CD8-positive, alpha-beta memory T cell (primary cell): ENCODE results near the gene FSTL4. TPM values are rescaled to one million over a fixed set of nuclear protein-coding genes. Genes with fewer than 3 reads are reported as not detected.

Source experiments
- CTCF ChIA-PET: fragments of 350-600 bp; sonication (Branson Sonifier 250); formaldehyde crosslinking; loops from one replicate; lab custom pipeline; 2021; ENCODE audit warnings: antibody characterized with exemption; lab: Charles Lee
- POLR2A ChIA-PET: fragments of 350-600 bp; sonication (Branson Sonifier 250); formaldehyde crosslinking; loops from one replicate; lab custom pipeline; 2021; ENCODE audit warnings: antibody characterized with exemption; lab: Charles Lee
- DNase-seq, 5 donors: peaks; one replicate each; pipeline versions ENCODE4 v3.0.0 to v3.0.0-alpha.2; 2020 to 2022; ENCODE audit warnings: mixed read lengths in 1 of 5
- H3K27ac ChIP-seq: one replicate; pipeline ENCODE4 v1.7.0; 2013; ENCODE audit warnings: low read depth, mild to moderate bottlenecking, low read length, moderate library complexity
- H3K27me3 ChIP-seq: 2 replicates; pipeline ENCODE4 v1.7.0; 2013; ENCODE audit warnings: low read length, mild to moderate bottlenecking; ENCODE audit not compliant: insufficient read depth, poor library complexity, severe bottlenecking
- H3K36me3 ChIP-seq: 2 replicates; pipeline ENCODE4 v1.7.0; 2013; ENCODE audit warnings: mild to moderate bottlenecking, low read length, moderate library complexity; ENCODE audit not compliant: insufficient read depth
- H3K4me1 ChIP-seq: 2 replicates; pipeline ENCODE4 v1.7.0; 2013; ENCODE audit warnings: mild to moderate bottlenecking, low read length, moderate library complexity; ENCODE audit not compliant: insufficient read depth
- H3K4me3 ChIP-seq: 2 replicates; pipeline ENCODE4 v1.7.0; 2013; ENCODE audit warnings: mild to moderate bottlenecking, low read length
- H3K9me3 ChIP-seq: 2 replicates; pipeline ENCODE4 v1.7.0; 2013; ENCODE audit warnings: mild to moderate bottlenecking, low read length
- H3K27ac Mint-ChIP-seq, 8 donors: one replicate each; pipeline ENCODE4 v1.8.0; 2020 to 2021; ENCODE audit warnings: mixed read lengths in 8 of 8, mild to moderate bottlenecking in 6 of 8, inconsistent platforms in 3 of 8, moderate library complexity in 3 of 8
- H3K27me3 Mint-ChIP-seq, 2 donors: one replicate each; pipeline ENCODE4 v1.8.0; 2020 to 2021; ENCODE audit warnings: mixed read lengths in 2 of 2, mild to moderate bottlenecking in 1 of 2, moderate library complexity in 1 of 2
- H3K36me3 Mint-ChIP-seq, 3 donors: one replicate each; pipeline ENCODE4 v1.8.0; 2020 to 2021; ENCODE audit warnings: mixed read lengths in 3 of 3, inconsistent platforms in 1 of 3, mild to moderate bottlenecking in 1 of 3
- H3K4me1 Mint-ChIP-seq, 3 donors: one replicate each; pipeline ENCODE4 v1.8.0; 2020 to 2021; ENCODE audit warnings: mixed read lengths in 3 of 3, inconsistent platforms in 1 of 3, mild to moderate bottlenecking in 1 of 3
- H3K4me3 Mint-ChIP-seq, 7 donors: one replicate each; pipeline ENCODE4 v1.8.0; 2020 to 2021; ENCODE audit warnings: mixed read lengths in 7 of 7, mild to moderate bottlenecking in 6 of 7, moderate library complexity in 4 of 7, inconsistent platforms in 2 of 7
- H3K9me3 Mint-ChIP-seq, 5 donors: one replicate each; pipeline ENCODE4 v1.8.0; 2020 to 2022; ENCODE audit warnings: mixed read lengths in 5 of 5, mild to moderate bottlenecking in 3 of 5, moderate library complexity in 2 of 5, inconsistent platforms in 1 of 5
- polyA plus RNA-seq: library from polyadenylated mRNA; unstranded; fragments of 300-500 nt; fragmentation: Illumina TruSeq; gene quantifications from one replicate; pipeline ENCODE4 v1.2.3, GENCODE V29; 2021
- total RNA-seq, 2 experiments: library from RNA; stranded (reverse); gene quantifications; one replicate each; pipeline ENCODE4 v1.2.3, GENCODE V29; 2021

Gene FSTL4
- total and polyA plus RNA-seq, 3 experiments from 2014 or later, result 0.33 TPM; not detected in 2

DNA sequence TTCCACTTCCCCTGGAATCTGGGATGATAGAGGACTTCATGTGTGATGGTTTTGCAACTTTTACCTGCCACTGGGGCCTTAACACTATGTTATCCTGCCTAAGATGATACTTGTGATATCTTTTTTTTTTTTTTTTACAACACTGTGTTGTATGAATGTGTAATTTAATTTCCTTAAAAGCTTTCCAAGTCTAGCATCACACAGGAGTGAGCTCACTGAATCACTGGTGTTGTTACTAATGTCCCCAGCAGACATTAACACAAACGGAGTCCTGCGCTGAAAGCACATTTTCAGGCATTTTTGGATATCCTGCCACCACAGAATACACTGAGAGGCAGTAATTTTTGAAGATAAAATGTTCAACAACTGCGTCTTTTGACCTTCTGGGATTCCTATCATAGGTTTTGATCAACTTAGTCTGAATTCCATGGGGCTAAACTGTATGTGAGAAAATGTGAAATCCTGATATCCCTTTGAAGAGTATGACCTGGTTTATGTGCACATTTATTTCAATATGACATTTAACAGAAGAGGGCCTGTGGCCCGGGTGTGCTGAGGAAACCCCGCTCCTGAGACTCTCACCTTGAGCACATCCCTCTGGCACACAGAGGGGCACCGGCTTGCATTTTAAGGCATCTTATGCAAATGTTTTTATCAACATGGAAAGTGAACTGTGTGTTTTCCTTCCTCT is 118.0 kb downstream of the FSTL4 start:
- H3K36me3 Mint-ChIP-seq, result peaks cover 0 to 4% (median 3%) of the 10 kb centered on the region in 3 donors
- Histone ChIP-seq H3K4me1 (no peaks in the 10 kb centered on the region), H3K27ac (no peak overlapping the region), H3K27me3 (no peaks in the 10 kb centered on the region), H3K36me3 (no peaks in the 10 kb centered on the region), H3K4me3 (no peak overlapping the region), H3K9me3 (no peaks in the 10 kb centered on the region)
- ChIA-PET POLR2A (no interaction called here), CTCF (no interaction called here)
- no peak overlapping the region for H3K4me3 Mint-ChIP-seq
- no peak for DNase-seq
- peaks cover 3 to 37% of the 10 kb centered on the region in 2 donors for H3K27me3 Mint-ChIP-seq
- H3K4me1 Mint-ChIP-seq, result no peaks in the 10 kb centered on the region
- peaks cover 0 to 8% (median 2%) of the 10 kb centered on the region in 5 donors for H3K9me3 Mint-ChIP-seq
- H3K27ac Mint-ChIP-seq, result no peak overlapping the region

DNA sequence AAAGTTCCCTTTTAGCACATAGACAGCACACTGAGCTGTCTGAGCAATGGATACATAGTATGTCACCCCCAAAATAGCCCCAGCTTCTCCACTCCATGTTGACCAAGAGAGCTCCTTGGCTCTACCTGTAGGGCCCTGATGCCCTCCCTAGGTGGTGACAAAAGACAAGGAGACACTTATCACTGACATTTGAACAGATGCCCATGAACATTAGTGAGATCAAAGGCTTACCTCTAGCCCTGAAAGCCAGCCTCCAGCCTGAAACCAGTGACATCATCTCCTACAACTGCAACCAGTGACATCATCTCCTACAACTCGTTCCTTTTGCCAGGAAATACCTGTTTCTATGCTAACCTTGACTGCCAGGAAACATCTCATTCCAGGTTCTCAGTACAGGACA is 122.7 kb downstream of the FSTL4 start:
- DNase-seq, result no peak
- ChIA-PET POLR2A (no interaction called here), CTCF (no interaction called here)
- H3K36me3 Mint-ChIP-seq, result peaks cover 0 to 4% (median 3%) of the 10 kb centered on the region in 3 donors
- Histone ChIP-seq H3K4me3 (no peak overlapping the region), H3K27ac (no peak overlapping the region), H3K4me1 (no peaks in the 10 kb centered on the region), H3K36me3 (no peaks in the 10 kb centered on the region), H3K9me3 (no peaks in the 10 kb centered on the region), H3K27me3 (no peaks in the 10 kb centered on the region)
- H3K27me3 Mint-ChIP-seq, result peaks cover 5 to 10% of the 10 kb centered on the region in 2 donors
- H3K9me3 Mint-ChIP-seq, result peaks cover 0 to 8% (median 2%) of the 10 kb centered on the region in 5 donors
- no peak overlapping the region for H3K4me3 Mint-ChIP-seq
- H3K4me1 Mint-ChIP-seq, result no peaks in the 10 kb centered on the region
- H3K27ac Mint-ChIP-seq, result peak overlapping the region in 2 of 8 donors; percentile 26 to 51

- Histone ChIP-seq H3K4me1 (no peaks in the 10 kb centered on the region), H3K27ac (no peak overlapping the region), H3K27me3 (no peaks in the 10 kb centered on the region), H3K36me3 (no peaks in the 10 kb centered on the region), H3K4me3 (no peak overlapping the region), H3K9me3 (no peaks in the 10 kb centered on the region)
- no peak for DNase-seq
- Mint-ChIP-seq H3K4me1 (no peaks in the 10 kb centered on the region), H3K36me3 (peaks cover 0 to 4% (median 3%) of the 10 kb centered on the region in 3 donors), H3K4me3 (no peak overlapping the region), H3K27ac (no peak overlapping the region), H3K9me3 (peaks cover 0 to 8% (median 2%) of the 10 kb centered on the region in 5 donors), H3K27me3 (peaks cover 6 to 8% of the 10 kb centered on the region in 2 donors)
- ChIA-PET POLR2A (no interaction called here), CTCF (no interaction called here)
Measured at GRCh38 chr5:133487093-133487492, 125.2 kb downstream of the FSTL4 start.

DNA sequence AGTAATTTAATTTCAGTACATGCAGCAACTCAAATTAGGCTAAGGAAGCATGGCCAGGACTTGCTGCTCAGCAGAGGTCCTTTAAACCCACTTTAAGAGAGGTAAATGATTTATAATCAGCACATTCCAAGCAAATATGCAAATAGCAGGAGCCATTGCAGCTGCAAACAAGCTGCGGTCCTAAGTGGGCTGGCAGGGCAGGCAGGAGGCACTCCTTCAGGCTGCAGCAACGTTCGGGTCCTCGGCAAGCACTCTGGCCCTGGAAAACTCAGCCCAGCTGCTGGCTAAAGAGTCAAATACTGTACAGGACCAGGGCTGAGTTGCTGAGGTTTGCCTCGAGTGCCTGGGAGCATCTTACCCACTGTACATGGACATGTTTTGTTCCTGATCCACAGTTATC is 126.9 kb downstream of the FSTL4 start:
- Histone ChIP-seq H3K4me3 (no peak overlapping the region), H3K27me3 (no peaks in the 10 kb centered on the region), H3K36me3 (no peaks in the 10 kb centered on the region), H3K27ac (no peak overlapping the region), H3K9me3 (no peaks in the 10 kb centered on the region), H3K4me1 (no peaks in the 10 kb centered on the region)
- no peaks in the 10 kb centered on the region for H3K4me1 Mint-ChIP-seq
- no peak overlapping the region for H3K27ac Mint-ChIP-seq
- H3K27me3 Mint-ChIP-seq, result peaks cover 6 to 8% of the 10 kb centered on the region in 2 donors
- H3K4me3 Mint-ChIP-seq, result no peak overlapping the region
- DNase-seq, result no peak
- peaks cover 0 to under 1% (median 0%) of the 10 kb centered on the region in 3 donors for H3K36me3 Mint-ChIP-seq
- peaks cover 0 to 5% (median 0%) of the 10 kb centered on the region in 5 donors for H3K9me3 Mint-ChIP-seq
- ChIA-PET CTCF (interaction anchor here (1.1 kb wide), 1 partner anchor 374 kb away, joined by 3 read pairs; no protein-coding TSS in a partner anchor), POLR2A (no interaction called here)

GRCh38 chr5:133483406-133484090 is 128.8 kb downstream of the FSTL4 start:
- no peak overlapping the region for H3K27ac Mint-ChIP-seq
- ChIA-PET CTCF (no interaction called here), POLR2A (no interaction called here)
- no peak overlapping the region for H3K4me3 Mint-ChIP-seq
- Histone ChIP-seq H3K27ac (no peak overlapping the region), H3K9me3 (no peaks in the 10 kb centered on the region), H3K4me3 (no peak overlapping the region), H3K4me1 (no peaks in the 10 kb centered on the region), H3K36me3 (no peaks in the 10 kb centered on the region), H3K27me3 (no peaks in the 10 kb centered on the region)
- no peaks in the 10 kb centered on the region for H3K4me1 Mint-ChIP-seq
- no peak for DNase-seq
- H3K36me3 Mint-ChIP-seq, result no peaks in the 10 kb centered on the region
- peaks cover 6 to 12% of the 10 kb centered on the region in 2 donors for H3K27me3 Mint-ChIP-seq
- H3K9me3 Mint-ChIP-seq, result no peaks in the 10 kb centered on the region

DNA sequence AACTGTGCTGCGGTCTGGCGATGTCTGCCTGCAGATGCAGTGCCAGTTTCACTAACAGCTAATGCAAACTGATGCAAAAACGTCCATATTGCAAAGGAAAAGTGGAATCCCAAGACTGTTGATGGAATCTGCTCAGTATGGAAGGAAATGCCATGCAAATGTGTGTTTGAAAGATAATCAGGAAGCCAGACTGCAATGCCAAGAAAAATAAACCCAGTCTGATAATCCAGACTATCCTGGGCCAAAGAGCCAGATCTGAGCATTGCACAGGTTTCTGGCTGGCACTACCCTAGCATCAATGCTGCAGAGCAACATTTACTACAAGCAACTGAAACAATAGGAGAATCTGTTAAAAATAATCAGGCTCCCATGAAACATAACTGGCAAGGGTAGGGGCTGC is 130.3 kb downstream of the FSTL4 start:
- Mint-ChIP-seq H3K4me1 (no peaks in the 10 kb centered on the region), H3K27me3 (peaks cover 5 to 20% of the 10 kb centered on the region in 2 donors), H3K9me3 (no peaks in the 10 kb centered on the region), H3K36me3 (no peaks in the 10 kb centered on the region), H3K4me3 (no peak overlapping the region), H3K27ac (no peak overlapping the region)
- Histone ChIP-seq H3K36me3 (no peaks in the 10 kb centered on the region), H3K9me3 (no peaks in the 10 kb centered on the region), H3K4me3 (no peak overlapping the region), H3K4me1 (no peaks in the 10 kb centered on the region), H3K27me3 (no peaks in the 10 kb centered on the region), H3K27ac (no peak overlapping the region)
- ChIA-PET POLR2A (no interaction called here), CTCF (no interaction called here)
- no peak for DNase-seq

- ChIA-PET CTCF (no interaction called here), POLR2A (no interaction called here)
- no peak overlapping the region for H3K4me3 ChIP-seq
Measured at GRCh38 chr5:133480866-133481265, 131.5 kb downstream of the FSTL4 start.

GRCh38 chr5:133480366-133480765 is 132.0 kb downstream of the FSTL4 start:
- no peak overlapping the region for H3K4me3 ChIP-seq
- peaks cover 5 to 22% of the 10 kb centered on the region in 2 donors for H3K27me3 Mint-ChIP-seq
- CTCF ChIA-PET, result no interaction called here
- H3K36me3 Mint-ChIP-seq, result no peaks in the 10 kb centered on the region
- no peak overlapping the region for H3K4me3 Mint-ChIP-seq
- no peak overlapping the region for H3K27ac Mint-ChIP-seq
- H3K36me3 ChIP-seq, result no peaks in the 10 kb centered on the region
- no peaks in the 10 kb centered on the region for H3K9me3 Mint-ChIP-seq
- H3K9me3 ChIP-seq, result no peaks in the 10 kb centered on the region
- POLR2A ChIA-PET, result no interaction called here
- H3K27ac ChIP-seq, result no peak overlapping the region
- DNase-seq, result no peak
- H3K4me1 ChIP-seq, result no peaks in the 10 kb centered on the region
- no peaks in the 10 kb centered on the region for H3K27me3 ChIP-seq
- peaks cover 0 to 7% (median 5%) of the 10 kb centered on the region in 3 donors for H3K4me1 Mint-ChIP-seq

More at GRCh38 chr5:133480866-133481265, 131.5 kb downstream of the FSTL4 start:
- no peaks in the 10 kb centered on the region for H3K4me1 ChIP-seq
- H3K27ac ChIP-seq, result no peak overlapping the region
- Mint-ChIP-seq H3K36me3 (no peaks in the 10 kb centered on the region), H3K4me1 (peaks cover 0 to 2% (median under 1%) of the 10 kb centered on the region in 3 donors), H3K27me3 (peaks cover 5 to 17% of the 10 kb centered on the region in 2 donors), H3K27ac (no peak overlapping the region), H3K4me3 (no peak overlapping the region), H3K9me3 (no peaks in the 10 kb centered on the region)
- no peaks in the 10 kb centered on the region for H3K36me3 ChIP-seq
- no peak for DNase-seq
- no peaks in the 10 kb centered on the region for H3K9me3 ChIP-seq
- no peaks in the 10 kb centered on the region for H3K27me3 ChIP-seq
